Renal pelvis (tissue), 4 donors: ENCODE data around the gene GRIK1. TPM values are rescaled to one million over a fixed set of nuclear protein-coding genes. Genes with fewer than 3 reads are reported as not detected.

Experiments
- DNase-seq: peaks from one replicate; pipeline ENCODE4 v3.0.0-alpha.2; 2013
- polyA plus RNA-seq, 3 donors: library from polyadenylated mRNA; unstranded; fragments of 120-200 nt; gene quantifications; one replicate each; pipeline ENCODE4 v1.2.1, GENCODE V29; 2013; ENCODE audit not compliant: insufficient read length in 3 of 3

Gene GRIK1
- polyA plus RNA-seq, 3 donors: 1.5 to 2.0 (median 1.7) TPM

DNA sequence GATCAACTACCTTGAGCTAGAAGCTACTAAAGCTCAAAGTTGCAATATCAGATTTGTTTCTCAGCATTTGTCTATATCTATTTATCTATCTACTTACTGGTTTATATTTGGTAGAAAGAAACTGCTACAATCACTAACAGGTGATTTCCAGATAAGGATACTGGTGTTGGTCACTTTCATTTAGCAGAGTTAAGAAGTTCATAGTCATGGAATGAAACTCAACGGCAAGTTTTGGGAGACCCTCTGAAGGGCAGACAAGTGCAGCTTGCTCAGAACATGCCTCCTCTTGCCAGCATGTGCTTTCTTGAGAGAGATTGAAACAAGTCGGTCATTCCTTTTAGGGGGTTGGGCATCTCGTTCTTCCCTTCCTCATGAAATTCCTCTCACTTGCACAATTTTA, 296.5 kb downstream of the GRIK1 start:
- no peak for DNase-seq

DNA sequence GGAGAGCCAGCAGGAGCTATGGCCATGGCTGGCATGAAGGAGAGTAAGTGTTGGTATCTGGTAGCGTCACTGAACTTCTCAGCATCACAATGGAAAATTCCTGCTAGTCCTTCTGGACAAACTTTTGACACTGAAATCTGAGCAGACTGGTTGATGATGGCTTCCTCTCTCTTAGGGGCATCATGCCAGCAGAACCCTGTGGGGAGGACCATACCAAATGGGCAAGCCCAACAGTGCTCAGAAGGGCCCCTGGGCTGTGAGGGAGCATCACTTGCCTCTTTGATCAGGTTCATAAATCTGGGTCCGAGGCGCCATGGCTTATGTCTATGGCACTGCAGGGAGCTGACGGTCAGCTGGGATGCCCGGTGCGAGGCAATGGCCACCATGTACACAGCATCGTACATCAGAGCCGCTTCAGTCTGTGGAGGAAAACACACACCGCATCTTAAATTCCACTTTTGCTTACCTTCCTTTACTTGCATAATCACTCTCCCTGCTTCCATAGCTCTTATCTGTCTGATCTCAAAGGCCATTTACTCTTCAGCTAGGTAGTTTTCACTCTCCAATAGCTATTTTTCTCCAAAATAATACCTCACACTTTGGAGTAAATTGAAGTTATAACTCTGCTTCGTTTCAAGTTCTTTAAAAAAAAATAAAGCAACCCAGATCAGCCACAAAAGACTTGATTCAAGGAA, 297.1 kb downstream of the GRIK1 start:
- no peak for DNase-seq

DNA sequence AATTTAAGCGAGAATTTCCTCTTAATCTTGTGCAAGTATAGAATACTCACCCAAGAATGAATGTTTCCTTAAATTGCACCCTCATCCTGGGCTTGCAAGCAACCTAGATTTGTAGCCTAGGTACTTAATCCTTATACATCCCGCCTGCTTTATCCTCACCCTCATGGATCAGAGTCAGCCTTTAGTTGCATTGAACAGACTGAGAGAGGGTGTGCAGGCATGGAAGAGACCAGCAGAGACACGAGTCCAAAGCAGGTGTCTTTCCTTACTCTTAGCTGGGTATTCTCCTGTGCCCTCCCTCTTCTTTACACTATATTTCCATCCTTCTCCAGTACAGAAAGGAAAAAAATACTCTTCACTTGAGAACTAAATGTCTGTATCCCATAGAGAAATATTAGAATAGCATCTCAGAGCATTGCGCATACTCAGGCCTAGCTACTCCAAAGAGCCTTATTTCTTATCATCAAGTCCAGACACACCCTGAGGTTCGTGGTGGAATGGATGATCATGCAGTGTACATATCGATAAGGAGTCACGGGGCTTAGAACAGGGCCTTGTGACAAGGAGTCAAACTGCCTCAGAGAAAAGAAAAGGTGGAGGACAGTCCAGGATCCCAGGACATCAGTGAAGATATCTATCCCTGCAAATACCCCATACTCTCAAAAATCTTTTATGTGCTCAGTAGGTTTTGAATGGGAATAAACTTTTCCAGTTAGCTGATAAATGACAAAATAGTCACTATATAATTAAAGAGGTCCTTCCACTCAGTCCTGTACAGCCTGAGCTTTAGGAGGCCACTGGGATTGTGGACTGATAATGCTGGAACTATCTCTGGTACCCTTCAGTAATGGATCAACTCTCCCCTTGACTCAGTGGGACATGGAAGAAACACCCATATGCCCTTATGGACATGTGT, 297.9 kb downstream of the GRIK1 start:
- no peak for DNase-seq

DNA sequence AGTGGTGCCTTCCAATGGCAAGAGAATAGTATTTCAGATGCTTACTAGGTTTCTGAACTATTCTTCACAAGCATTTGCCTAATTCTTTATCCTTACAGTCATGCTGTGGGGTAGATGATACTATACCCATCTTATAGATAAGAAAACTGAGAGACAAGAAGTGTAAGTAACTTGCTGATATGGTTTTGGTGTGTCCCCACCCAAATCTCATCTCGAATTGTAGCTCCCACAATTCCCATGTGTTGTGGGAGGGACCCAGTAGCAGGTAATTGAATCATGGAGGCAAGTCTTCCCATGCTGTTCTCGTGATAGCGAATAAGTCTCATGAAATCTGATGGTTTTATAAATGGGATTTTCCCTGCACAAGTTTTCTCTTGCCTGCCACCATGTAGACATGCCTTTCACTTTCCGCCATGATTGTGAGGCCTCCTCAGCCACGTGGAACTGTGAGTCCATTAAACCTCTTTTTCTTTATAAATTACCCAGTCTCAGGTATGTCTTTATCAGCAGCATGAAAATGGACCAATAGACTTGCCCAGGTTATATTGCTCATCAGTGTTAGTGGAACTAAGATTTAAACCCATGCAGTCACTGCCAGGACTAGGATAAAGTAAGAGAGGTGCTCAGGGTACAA, 298.7 kb downstream of the GRIK1 start:
- no peak for DNase-seq

DNA sequence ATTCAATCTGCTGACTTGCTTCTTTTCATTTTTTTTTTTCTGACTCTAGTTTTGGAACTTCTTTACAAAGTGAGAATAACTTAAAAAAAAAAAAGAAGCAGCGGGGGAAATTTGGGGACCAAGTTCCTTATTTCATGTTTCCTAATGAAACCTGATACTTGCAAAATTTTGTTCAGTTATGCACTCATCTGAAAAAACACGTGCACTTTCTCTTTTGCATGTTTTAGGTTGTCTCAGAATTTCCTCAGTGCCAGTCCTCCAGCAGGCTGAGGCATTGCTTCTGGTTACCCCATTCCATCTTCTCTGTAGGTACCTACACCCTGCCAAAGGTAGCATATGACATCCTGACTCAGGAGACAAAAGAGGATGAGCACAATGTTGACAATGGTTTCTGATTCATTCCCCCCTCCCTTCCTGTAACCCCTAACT, 299.7 kb downstream of the GRIK1 start:
- no peak for DNase-seq

DNA sequence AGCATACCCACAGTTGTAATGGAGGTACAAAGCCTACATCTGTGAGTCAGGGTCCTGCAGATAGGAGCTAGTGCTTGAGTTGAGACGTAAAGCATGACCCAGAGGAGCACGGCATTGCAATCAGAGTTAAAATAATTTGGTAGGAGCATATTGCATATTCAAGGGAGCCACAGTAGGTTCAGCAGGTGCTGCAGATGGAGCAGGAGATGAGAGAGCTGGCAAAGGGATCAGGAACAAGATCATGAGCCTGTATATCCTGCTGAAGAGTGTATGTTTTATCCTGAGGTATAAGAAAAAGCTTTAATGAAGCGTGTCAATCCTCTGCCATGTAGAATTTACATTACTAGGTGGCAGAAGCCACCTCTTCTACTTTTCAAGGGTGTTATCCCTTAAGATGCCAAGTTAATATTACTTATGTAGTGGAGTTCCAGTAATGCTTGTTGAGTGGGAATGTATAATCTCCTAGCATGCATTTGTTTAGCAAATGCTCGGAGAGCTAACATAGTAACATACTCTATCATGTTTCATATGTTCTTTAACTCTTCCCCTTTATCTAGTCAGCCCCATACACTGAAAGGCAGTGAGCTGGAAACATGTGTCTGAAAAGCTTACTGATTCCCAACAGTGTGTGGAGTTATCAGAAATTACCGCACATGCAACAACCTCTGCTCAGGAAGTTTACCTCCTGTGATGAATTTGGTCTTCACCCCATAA, 300.3 kb downstream of the GRIK1 start:
- no peak for DNase-seq

DNA sequence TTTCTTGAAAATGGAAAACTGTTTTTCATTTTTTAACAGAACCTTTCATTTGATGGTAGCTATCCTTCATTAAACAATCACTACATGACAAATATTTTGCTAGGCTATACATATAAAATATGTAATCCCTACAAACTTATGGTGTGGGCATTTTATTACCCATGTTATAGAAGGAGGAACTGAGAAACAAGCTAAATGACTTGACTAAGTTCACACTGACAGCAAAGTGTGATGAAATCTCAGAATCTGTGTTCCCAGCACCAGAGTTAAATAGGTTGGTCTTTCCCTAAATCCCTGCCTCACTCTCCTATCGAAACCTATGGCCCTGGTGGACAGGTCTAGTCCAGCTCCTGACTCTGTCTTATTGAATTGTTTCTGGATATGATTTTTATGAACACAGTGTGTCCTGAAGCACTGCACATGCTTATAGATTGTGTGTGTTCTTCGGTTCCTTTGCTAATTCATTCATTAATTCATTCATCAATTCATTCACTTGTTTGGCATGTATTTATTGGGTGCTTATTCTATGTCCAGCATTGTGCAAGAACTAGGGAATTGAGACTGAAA, 301.0 kb downstream of the GRIK1 start:
- DNase-seq: no peak

DNA sequence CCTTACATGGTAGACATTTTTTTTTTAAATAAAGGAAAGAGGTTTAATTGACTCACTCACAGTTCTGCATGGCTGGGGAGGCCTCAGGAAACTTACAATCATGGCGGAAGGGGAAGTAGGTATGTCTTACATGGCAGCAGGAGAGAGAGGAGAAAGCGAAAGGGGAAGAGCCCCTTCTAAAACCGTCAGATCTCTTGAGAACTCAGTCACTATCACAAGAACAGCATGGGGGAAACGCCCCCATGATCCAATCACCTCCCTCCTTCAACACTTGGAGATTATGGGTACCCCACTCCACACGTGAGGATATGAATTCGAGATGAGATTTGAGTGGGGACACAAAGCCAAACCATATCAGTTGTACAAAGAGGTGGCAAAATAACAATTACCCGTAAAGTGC, 301.7 kb downstream of the GRIK1 start:
- DNase-seq: no peak

DNA sequence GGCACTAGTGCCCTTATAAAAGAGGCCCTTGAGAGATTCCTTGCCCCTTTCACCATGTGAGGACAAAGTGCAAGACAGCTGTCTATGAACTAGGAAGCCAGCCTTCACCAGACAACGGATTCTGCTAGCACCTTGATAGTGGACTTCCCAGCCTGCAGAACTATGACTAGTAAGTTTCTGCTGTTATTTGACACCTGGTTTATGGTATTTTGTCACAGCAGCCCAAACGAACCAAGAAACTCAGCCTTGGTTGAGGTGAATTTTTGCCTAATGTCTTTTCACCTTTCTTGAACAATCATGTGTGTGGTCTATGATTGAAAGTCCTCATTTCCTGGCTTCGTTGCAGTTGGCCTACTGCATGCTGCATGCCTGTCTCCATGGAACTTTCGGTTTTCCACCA, 302.2 kb downstream of the GRIK1 start:
- no peak for DNase-seq

DNA sequence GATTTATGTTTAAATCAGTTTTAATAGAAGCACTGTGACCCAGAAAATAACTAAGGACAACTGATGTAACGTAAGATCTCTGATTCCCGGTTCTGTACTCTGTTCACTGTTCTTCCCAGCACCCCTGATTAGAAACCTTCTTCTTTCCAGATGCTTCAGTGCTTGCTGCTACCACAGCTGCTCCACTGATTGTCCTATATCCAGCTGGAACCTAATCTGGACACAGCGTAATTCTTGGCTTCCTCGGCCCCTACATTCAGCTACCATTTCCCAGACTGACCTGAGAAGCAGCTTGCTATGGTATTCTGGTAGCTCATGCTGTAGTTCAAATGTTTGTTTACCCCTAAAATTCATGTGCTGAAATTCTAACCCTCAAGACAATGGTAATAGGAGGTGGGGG, 302.7 kb downstream of the GRIK1 start:
- DNase-seq: no peak

DNA sequence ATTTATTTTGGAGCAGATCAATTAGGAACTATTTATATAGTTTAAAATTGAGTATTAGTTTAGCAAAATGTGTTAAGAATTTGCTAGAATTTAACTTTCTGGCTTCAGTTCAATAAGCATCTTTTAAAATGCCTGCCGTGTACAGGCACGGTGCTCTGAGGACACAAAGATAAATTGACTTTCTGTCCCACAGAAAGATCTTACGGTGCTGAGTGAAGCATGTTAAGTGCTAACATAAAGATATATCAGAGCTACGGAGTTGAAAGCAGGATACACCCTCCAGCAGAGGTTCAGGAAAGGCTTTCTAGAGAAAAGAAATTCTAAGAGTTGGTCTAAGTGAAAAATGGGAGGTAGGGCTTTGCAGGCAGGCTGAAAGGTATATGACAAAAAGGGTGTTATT, 305.4 kb downstream of the GRIK1 start:
- DNase-seq: no peak

DNA sequence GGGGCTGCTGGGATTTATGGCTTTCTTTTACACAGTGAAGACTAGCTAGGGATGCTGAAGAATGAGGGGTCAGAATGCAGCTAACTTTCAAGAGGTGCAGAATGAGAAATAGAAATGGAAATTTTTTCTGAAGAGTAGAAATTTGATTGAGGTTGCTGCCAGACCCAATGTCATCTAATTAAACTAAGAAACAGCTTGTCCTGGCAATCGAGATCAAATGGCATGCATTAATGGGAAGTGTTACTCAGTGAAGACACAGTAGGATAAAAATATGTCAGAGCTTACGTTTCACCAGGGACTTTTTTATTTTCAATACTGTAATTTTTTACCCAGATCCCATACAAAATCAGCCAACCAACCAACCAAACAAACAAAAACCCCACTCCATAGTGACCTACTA, 306.0 kb downstream of the GRIK1 start:
- DNase-seq: no peak

DNA sequence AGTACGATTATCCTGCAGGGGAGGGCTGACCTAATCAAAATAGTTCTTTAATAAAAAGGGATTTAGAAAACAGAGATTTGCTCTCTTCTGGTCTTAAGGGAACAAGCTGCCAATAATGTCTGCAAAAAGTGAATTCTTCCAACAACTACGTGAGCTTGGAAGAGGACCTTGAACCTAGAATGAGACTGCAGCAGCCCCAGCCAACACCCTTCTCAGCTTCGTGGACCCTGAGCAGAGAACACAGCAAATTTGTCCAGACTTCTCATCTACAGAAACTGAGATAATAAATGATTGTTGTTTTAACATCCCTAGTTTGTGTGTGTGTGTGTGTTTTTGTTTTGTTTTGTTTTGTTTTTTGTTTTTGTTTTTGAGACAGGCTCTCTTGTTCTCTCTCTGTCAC, 309.4 kb downstream of the GRIK1 start:
- DNase-seq: no peak

DNA sequence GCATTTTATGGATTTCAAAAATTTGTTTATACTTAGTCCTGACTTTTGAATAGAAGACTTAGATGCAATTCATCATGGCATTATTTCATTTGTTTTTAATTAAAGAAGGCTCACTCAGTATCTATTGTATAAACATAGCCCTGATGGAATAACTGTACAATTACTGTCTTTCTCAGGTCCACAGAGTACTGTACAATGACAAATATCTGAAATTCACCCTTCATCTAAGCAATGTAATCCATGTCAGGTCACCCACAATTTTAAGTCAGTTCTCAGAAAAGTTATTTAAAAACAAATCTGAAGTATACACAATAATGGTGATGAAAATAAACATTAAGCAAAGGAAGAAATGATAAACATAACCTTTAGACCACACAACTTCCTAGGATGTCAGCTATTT, 311.9 kb downstream of the GRIK1 start:
- no peak for DNase-seq

DNA sequence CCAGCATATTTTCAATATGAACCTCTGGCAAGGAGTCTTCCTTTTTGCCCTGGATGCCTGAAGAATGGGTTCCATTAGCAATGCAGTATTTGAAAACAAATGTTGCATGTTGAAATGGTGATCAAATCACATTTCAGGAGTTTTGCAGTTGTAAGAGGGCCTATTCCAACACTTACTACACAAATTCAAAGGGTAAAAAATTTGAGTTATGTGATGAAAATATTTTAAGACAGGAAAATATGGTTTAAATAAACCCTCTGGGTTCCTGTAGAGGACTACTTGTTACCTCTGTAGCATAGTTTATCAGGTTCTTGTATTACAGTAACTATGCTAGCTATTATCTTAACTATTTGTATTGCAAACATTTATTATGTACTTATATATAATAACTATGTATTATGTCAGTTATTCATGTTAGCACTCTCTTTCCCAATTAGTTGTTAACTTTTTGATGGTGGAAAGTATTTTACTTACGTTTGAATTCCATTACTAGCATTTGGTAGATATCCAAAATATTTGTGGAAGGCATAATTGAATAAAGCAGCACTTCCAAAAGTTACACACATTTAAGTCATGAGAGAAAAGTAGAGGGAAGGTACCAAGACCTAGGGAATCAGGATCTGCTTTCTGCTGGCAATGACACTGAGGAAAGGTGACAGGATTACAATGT, 312.9 kb downstream of the GRIK1 start:
- no peak for DNase-seq

DNA sequence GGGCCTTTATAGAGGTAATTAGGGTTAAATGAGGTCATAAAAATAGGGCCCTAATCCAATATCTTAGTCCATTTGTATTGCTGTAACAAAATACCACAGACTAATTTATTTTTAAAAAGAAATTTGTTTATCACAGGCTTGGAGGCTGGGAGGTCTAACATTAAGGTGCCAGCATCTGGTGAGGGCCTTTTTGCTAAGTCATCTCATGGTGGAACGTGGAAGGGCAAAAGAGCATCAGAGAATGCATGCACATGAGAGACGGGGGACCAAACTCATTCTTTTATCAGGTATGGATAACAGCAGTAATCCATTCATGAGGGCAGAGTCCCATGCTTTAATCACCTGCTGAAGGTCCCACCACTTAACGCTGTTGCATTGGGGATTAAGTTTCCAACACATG, 313.8 kb downstream of the GRIK1 start:
- DNase-seq: no peak

DNA sequence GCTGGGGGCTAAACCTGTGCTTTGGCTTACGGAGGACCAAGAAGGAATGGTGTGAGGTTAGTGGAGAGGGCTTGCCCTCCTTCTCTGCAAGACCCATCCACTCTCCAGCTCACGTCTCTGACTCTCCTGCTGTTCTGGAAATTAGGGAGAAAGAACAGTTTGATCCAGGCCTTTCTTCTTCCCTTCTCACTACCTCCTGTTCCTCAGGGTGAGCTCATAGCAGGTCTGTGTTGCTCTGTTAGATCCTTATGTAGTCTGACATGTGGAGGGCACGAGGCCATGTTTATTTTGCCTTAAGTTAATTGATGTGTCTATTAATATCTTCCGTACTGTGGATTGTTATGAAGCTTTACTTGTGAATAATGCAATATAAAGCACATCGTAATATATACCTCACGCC, 315.0 kb downstream of the GRIK1 start:
- DNase-seq: no peak

DNA sequence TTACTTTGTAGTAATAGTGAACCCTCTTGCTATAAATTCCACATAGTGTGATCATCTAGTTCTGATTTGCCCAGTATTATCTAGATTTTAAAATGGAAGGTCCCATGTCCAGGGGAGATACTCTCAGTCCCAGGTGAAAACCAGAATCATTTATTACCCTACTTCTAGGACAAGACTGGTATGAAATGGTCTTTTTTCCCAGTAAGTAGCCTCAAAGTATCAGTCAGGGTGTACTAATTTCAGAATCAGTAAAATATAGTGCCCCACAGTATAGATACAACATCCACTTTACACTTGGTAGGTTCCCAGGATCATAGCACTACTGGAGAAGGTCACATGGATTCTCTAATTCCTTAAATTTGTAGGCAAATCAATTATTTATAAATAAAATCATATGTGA, 318.3 kb downstream of the GRIK1 start:
- no peak for DNase-seq

DNA sequence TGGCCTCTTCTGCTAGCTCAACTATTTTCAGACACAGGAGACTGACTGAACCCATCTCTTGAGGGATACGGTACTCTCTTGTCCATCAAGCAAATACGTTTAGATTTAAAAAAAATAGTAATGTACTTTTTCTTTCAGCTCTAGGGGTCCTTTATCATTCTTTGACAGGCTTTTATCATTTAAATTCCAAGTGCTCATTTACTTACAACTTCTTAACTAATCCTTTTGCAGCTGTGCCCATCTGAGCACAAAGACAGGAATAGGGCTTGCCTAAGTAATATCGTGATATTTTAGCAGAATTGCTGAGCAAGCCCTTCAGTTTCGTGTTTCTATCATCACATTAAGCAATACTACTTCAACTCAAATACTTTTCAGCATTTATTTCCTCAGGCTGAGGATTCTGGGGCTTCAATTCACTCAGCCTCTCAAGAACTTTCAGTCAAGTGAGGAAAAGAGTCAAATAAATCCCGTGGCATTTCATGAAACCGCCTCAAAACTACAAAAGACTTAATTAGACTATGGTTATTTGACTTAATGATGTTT, 323.5 kb downstream of the GRIK1 start:
- DNase-seq: no peak

DNA sequence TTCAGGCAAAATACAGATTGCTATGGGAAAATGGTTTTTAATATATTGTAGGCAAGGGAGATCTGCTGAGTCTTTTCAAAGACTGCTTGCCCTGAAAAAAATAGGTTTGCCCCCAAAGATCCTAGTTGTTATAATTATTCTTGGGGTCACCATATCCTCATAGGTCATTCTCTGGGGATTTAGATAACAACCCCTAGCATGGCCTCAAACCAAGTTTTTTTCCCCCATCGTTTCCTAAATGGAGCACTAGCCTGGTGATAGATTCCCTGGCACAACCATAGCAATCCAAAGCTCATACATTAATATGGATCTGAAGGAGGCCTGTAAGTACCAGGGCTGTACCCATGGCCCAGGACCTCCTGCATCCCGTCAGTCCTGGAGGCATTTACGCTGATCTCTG, 325.9 kb downstream of the GRIK1 start:
- no peak for DNase-seq

DNA sequence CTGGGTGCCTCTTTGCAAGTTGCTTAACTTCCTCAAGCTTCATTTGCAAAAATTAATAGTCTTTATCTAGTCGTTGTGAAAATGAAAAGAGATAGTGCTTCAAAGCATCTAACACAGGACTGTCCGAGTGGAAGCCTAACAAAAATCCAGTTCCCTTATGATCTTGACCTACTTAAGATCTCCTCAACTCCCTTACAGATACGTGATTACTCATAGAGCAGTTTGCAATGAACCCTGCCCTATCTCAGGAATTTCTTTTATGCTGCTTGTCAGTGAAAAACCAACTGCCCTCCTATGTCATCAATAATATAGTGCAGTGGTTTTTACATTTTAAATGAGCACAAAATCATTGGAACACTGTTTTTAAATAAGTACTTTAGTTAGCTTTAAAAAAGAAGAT, 326.8 kb downstream of the GRIK1 start:
- no peak for DNase-seq
